Transverse colon (tissue), 4 donors: ENCODE measurements around the gene MICAL2. TPM values are rescaled to one million over a fixed set of nuclear protein-coding genes. Genes with fewer than 3 reads are reported as not detected.
A peak's percentile ranks its signal among the peaks of the same experiment; 100 is the strongest.

ENCODE experiments used
- DNase-seq: peaks from one replicate; pipeline ENCODE4 v3.0.0-alpha.2; 2019
- H3K27ac ChIP-seq, 4 donors: fragments of 200-600 bp; sonication (generic); 2 replicates each; pipeline ENCODE4 v1.5.1; 2016 to 2018; ENCODE audit warnings: inconsistent platforms in 4 of 4
- H3K27me3 ChIP-seq: fragments of 200-600 bp; sonication (generic); 2 replicates; pipeline ENCODE4 v1.5.1; 2017; ENCODE audit warnings: inconsistent platforms
- H3K36me3 ChIP-seq, 4 donors: fragments of 200-600 bp; sonication (generic); 2 replicates each; pipeline ENCODE4 v1.5.1; 2017 to 2019; ENCODE audit warnings: inconsistent platforms in 4 of 4
- H3K4me1 ChIP-seq, 4 donors: fragments of 200-600 bp; sonication (generic); 2 replicates each; pipeline ENCODE4 v1.5.1; 2017 to 2020; ENCODE audit warnings: inconsistent platforms in 4 of 4
- H3K4me3 ChIP-seq, 4 donors: fragments of 200-600 bp; sonication (generic); 1 replicate in 1 of 4; 2 replicates in 3 of 4; pipeline versions ENCODE4 v1.5.1 to v1.6.1; 2017 to 2019; ENCODE audit warnings: inconsistent platforms in 4 of 4
- H3K9me3 ChIP-seq, 2 donors: fragments of 200-600 bp; sonication (generic); 2 replicates each; pipeline ENCODE4 v1.5.1; 2017 to 2019; ENCODE audit warnings: inconsistent platforms in 2 of 2
- EP300 ChIP-seq: sonication (generic); formaldehyde crosslinking; IDR thresholded peaks from one replicate; pipeline ENCODE4 v1.6.1; 2017; ENCODE audit warnings: antibody characterized with exemption, low read depth
- POLR2A ChIP-seq: fragments of 450-650 bp; IDR thresholded peaks from one replicate; pipeline ENCODE4 v1.6.1; 2016; ENCODE audit warnings: antibody characterized with exemption, mild to moderate bottlenecking, moderate library complexity
- POLR2AphosphoS5 ChIP-seq, 3 donors: sonication (generic); formaldehyde crosslinking; IDR thresholded peaks; one replicate each; pipeline ENCODE4 v1.6.1; 2016; ENCODE audit warnings: antibody characterized with exemption in 3 of 3
- WGBS, 2 donors: methylation state at CpG; one replicate each; pipeline ENCODE4 v1.1.5; 2018; ENCODE audit warnings: low coverage in 1 of 2; 5-methylcytosine and 5-hydroxymethylcytosine counted together
- in situ Hi-C, 4 donors: fragments of 200-750 bp; cut with MboI; loops; one replicate each; pipeline versions ENCODE4 v1.15.0 to v1.15.1; 2017; ENCODE audit warnings: low sequenced_read_pairs in 3 of 4, low pct_ligation_motif_present in 1 of 4, low pct_unique_long_range_greater_than_20kb in 1 of 4
- intact Hi-C: fragments of 100-400 bp; cut with DNase I; formaldehyde crosslinking; loops from one replicate; pipeline ENCODE4 v1.15.1; 2023; ENCODE audit warnings: low total_unique reads
- total RNA-seq, 4 donors: library from RNA; depleted of rRNA; stranded (reverse); fragments of >200 nt; gene quantifications; one replicate each; pipeline ENCODE4 v1.1.0, GENCODE V29; 2016
- TF ChIP-seq, protein P1 (sequence below), 5 experiments: fragments of 200-600 bp in 3 of 5; fragments of 450-650 bp in 2 of 5; sonication (generic) in 3 of 5; IDR thresholded peaks; 1 replicate in 2 of 5; 2 replicates in 3 of 5; pipeline ENCODE4 v1.5.1; 2016 to 2017; ENCODE audit warnings: antibody characterized with exemption in 5 of 5, inconsistent platforms in 3 of 5, mild to moderate bottlenecking in 2 of 5, moderate library complexity in 1 of 5

MICAL2 gene
- total RNA-seq, 4 donors from 2014 or later = 309 to 483 (median 316) TPM

GRCh38 chr11:12200279-12200990 lies 90.0 kb downstream of the MICAL2 start:
- H3K9me3 ChIP-seq = no peaks in the 10 kb centered on the region
- H3K36me3 ChIP-seq = no peaks in the 10 kb centered on the region
- H3K27ac ChIP-seq = peak overlapping the region; percentile 36 to 72 (median 56)
- H3K27me3 ChIP-seq = no peaks in the 10 kb centered on the region
- in situ Hi-C loops (no loop called here), intact Hi-C loops (loop anchor here (5.0 kb wide), 1 partner anchor 748 kb away; no protein-coding TSS in a partner anchor)
- 57 to 66% methylated on average over 4 to 14 of the region's 14 CpGs for WGBS, 2 donors
- TF ChIP-seq POLR2AphosphoS5 (IDR thresholded peaks at IDR 0.05) = peak in 1 of 3 donors; percentile 36
- peak; percentile 34 for TF ChIP-seq EP300
- no peak for TF ChIP-seq POLR2A
- TF ChIP-seq, protein P1, sequence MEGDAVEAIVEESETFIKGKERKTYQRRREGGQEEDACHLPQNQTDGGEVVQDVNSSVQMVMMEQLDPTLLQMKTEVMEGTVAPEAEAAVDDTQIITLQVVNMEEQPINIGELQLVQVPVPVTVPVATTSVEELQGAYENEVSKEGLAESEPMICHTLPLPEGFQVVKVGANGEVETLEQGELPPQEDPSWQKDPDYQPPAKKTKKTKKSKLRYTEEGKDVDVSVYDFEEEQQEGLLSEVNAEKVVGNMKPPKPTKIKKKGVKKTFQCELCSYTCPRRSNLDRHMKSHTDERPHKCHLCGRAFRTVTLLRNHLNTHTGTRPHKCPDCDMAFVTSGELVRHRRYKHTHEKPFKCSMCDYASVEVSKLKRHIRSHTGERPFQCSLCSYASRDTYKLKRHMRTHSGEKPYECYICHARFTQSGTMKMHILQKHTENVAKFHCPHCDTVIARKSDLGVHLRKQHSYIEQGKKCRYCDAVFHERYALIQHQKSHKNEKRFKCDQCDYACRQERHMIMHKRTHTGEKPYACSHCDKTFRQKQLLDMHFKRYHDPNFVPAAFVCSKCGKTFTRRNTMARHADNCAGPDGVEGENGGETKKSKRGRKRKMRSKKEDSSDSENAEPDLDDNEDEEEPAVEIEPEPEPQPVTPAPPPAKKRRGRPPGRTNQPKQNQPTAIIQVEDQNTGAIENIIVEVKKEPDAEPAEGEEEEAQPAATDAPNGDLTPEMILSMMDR (IDR thresholded peaks at IDR 0.05) = no peak
- H3K4me3 ChIP-seq = no peak overlapping the region
- peak; percentile 30 for DNase-seq
- H3K4me1 ChIP-seq = peaks cover 9 to 22% (median 15%) of the 10 kb centered on the region in 4 donors

DNA sequence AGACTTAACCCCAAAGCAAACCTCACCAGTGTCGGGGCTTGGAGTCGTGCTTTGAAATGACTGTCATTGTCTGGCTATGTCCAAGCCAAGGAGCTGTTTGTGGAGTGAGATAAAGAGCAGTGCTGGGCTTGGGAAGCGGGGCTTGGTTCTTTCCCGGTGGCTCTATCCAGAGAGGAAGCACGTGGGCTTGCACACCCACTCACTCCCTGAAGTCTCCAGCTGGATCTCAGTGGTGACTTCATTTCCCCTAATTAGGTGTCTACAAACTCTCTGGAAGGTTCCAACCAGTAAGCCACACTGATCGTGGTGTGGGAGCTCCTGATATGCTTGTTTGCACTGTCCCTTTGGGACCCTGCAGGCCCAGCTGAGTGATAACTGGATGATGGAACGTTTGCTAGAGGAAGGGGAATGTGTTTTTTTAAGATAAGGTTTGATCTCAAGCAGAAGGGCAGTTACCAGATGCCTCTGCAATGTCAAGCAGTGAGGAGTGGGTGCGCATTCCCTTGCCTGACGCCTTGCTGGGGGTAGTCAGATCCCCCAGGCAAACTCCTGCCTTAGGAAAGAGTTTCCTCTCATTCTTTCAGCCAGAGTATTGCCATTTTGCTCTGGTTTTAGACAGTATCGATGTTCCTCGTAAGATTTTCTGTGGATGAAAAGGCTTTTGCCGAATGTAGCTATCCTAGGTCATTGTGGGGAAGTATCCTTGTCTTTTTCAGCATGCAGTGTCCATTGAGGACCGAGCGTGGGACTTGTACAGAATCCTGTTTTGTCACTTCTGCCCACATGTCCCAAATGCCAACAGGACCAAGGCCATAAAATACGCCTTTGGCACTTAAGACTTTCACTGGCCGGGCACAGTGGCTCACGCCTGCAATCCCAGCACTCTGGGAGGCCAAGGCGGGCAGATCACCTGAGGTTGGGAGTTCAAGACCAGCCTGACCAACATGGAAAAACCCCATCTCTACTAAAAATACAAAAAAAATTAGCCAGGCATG lies 90.9 kb downstream of the MICAL2 start:
- DNase-seq = no peak
- WGBS, 2 donors = 69 to 82% methylated on average over 7 to 18 of the region's 18 CpGs
- H3K9me3 ChIP-seq = no peaks in the 10 kb centered on the region
- no peak overlapping the region for H3K4me3 ChIP-seq
- intact Hi-C loops = loop anchor here (5.0 kb wide), 1 partner anchor 749 kb away; no protein-coding TSS in a partner anchor
- no peaks in the 10 kb centered on the region for H3K36me3 ChIP-seq
- TF ChIP-seq POLR2A (no peak), POLR2AphosphoS5 (IDR thresholded peaks at IDR 0.05) (no peak), EP300 (no peak)
- TF ChIP-seq, protein P1 (IDR thresholded peaks at IDR 0.05) = no peak
- no peaks in the 10 kb centered on the region for H3K27me3 ChIP-seq
- H3K4me1 ChIP-seq = peaks cover 9 to 22% (median 15%) of the 10 kb centered on the region in 4 donors
- in situ Hi-C loops = no loop called here
- peak overlapping the region; percentile 36 to 72 (median 56) for H3K27ac ChIP-seq

DNA sequence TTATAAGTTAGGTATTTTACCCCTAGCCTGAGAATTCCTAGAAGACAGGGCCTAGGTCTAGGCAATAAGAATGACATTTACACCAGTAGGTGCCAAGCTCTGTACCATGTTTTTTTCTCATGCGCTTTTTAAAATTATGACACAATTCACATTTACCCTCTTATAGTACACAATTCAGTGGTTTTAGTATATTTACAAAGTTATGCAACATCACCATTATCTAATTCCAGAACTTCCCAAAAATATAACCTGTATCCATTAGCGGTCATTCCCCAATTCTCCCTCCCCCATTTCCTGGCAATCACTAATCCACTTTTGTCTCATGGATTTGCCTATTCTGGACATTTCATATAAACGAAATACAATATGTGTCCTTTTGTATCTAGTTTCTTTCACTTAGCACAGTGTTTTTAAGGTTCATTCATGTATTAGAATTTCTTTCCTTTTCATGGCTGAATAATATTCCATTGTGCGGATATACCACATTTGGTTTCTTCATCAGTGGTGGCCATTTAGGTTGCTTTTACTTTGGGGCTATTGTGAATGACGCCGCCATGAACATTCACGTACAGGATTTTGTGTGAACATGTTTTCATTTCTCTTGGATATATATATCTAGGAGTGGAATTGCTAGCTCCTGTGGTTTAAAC lies 92.4 kb downstream of the MICAL2 start:
- in situ Hi-C loops = no loop called here
- intact Hi-C loops = loop anchor here (5.0 kb wide), 1 partner anchor 750 kb away; no protein-coding TSS in a partner anchor
- H3K36me3 ChIP-seq = no peaks in the 10 kb centered on the region
- peaks cover 9 to 27% (median 19%) of the 10 kb centered on the region in 4 donors for H3K4me1 ChIP-seq
- WGBS, 2 donors = 95 to 99% methylated on average over 7 of the region's 7 CpGs
- TF ChIP-seq POLR2A = no peak
- TF ChIP-seq POLR2AphosphoS5 (IDR thresholded peaks at IDR 0.05) = no peak
- TF ChIP-seq EP300 = no peak
- no peaks in the 10 kb centered on the region for H3K27me3 ChIP-seq
- H3K9me3 ChIP-seq = no peaks in the 10 kb centered on the region
- no peak overlapping the region for H3K27ac ChIP-seq
- DNase-seq = no peak
- no peak overlapping the region for H3K4me3 ChIP-seq

DNA sequence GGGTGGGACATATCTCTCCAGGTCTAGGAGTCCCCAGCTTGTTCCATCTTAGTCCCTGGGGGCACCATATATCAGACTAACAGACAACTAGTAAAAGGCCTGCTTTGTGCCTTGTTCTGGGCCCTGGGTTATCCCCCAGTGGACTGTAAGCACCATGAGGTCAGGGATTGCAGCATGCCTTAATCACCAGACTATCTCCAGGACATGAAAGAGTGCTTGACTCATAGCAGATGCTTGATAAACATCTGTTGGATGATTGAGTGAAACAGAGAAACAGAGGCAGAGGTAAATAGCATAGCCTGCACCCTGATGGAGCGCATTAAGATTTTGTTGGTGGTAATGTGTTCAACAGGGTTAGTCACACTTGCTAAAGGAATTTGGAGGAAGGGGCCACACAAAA lies 94.1 kb downstream of the MICAL2 start:
- DNase-seq = no peak
- H3K36me3 ChIP-seq = peaks cover 0 to 12% (median 5%) of the 10 kb centered on the region in 4 donors
- H3K4me3 ChIP-seq = no peak overlapping the region
- in situ Hi-C loops = no loop called here
- TF ChIP-seq POLR2AphosphoS5 (IDR thresholded peaks at IDR 0.05) = no peak
- TF ChIP-seq POLR2A = no peak
- no peak for TF ChIP-seq EP300
- TF ChIP-seq, protein P1 (IDR thresholded peaks at IDR 0.05) = no peak
- H3K9me3 ChIP-seq = no peaks in the 10 kb centered on the region
- no peak overlapping the region for H3K27ac ChIP-seq
- 100% methylated on average over 1 of the region's 1 CpG; no CpG with 5 or more reads in 1 of the 2 donors for WGBS, 2 donors
- intact Hi-C loops = loop anchor here (5.0 kb wide), 1 partner anchor 752 kb away; no protein-coding TSS in a partner anchor
- peaks cover 9 to 26% (median 14%) of the 10 kb centered on the region in 4 donors for H3K4me1 ChIP-seq
- no peaks in the 10 kb centered on the region for H3K27me3 ChIP-seq
